GM23248 (cell line): Measurements from ENCODE around the gene EXOSC6.

Source experiments
- EZH2 ChIP-seq: fragments of 200-600 bp; sonication (generic); IDR thresholded peaks from 2 replicates; pipeline ENCODE4 v1.6.1; 2018; ENCODE audit warnings: antibody characterized with exemption, mild to moderate bottlenecking; ENCODE audit not compliant: insufficient read depth, poor library complexity, severe bottlenecking
- EZH2phosphoT487 ChIP-seq: fragments of 200-600 bp; sonication (generic); IDR thresholded peaks from 2 replicates; pipeline ENCODE4 v1.6.1; 2018; ENCODE audit warnings: antibody characterized with exemption, moderate library complexity, mild to moderate bottlenecking, low read depth; ENCODE audit not compliant: insufficient read depth

DNA sequence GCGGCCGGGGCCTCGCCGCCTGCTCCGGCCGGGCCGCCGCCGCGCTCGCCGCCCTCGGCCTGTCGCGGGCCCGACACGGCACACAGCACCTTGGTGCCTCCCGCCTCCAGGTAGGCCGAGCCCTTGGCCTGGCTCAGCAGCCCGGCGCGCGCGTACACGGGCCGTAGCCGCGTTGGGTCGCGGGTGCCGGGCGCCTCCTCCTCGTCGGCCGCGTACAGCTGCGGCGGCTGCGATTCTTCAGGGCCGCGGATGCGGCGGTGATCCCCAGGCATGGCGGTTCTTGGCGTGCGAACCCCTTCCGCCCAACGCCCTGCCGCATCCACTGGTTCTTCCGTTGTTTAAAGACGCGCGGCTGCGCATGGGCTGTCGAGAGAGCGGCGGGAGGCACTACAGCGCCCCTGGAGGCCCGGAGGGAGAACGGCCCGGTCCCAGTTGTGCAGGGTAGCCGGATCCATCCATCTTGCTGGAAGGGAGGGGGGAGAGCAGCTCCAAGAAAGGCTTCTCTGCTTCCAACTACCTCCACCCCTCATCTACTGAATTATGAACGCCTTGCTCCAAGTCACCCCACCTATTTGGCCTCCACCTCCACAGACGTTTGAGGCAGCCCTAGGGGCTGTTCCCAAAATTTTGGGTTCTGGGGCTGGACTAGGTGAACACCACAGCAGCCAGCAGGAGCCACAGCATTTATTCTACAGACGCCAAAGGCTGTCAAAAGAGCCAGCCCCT is at the start of gene EXOSC6:
- TF ChIP-seq EZH2 (no peak), EZH2phosphoT487 (no peak)
